Esophagus squamous epithelium (tissue), 4 donors: Measurements from ENCODE around the gene LRIG1.

Source experiments
- POLR2A ChIP-seq, 4 donors: fragments of 450-650 bp; IDR thresholded peaks; one replicate each; pipeline ENCODE4 v1.6.1; 2017; ENCODE audit warnings: antibody characterized with exemption in 4 of 4, mild to moderate bottlenecking in 4 of 4, moderate library complexity in 3 of 4
- TF ChIP-seq, protein P1 (sequence below), 6 experiments: fragments of 450-650 bp in 4 of 6; fragments of 200-600 bp in 2 of 6; sonication (generic) in 2 of 6; IDR thresholded peaks; one replicate each; pipeline ENCODE4 v1.5.1; 2016 to 2019; ENCODE audit warnings: antibody characterized with exemption in 6 of 6, mild to moderate bottlenecking in 4 of 6, moderate library complexity in 4 of 6

- TF ChIP-seq, protein P1, sequence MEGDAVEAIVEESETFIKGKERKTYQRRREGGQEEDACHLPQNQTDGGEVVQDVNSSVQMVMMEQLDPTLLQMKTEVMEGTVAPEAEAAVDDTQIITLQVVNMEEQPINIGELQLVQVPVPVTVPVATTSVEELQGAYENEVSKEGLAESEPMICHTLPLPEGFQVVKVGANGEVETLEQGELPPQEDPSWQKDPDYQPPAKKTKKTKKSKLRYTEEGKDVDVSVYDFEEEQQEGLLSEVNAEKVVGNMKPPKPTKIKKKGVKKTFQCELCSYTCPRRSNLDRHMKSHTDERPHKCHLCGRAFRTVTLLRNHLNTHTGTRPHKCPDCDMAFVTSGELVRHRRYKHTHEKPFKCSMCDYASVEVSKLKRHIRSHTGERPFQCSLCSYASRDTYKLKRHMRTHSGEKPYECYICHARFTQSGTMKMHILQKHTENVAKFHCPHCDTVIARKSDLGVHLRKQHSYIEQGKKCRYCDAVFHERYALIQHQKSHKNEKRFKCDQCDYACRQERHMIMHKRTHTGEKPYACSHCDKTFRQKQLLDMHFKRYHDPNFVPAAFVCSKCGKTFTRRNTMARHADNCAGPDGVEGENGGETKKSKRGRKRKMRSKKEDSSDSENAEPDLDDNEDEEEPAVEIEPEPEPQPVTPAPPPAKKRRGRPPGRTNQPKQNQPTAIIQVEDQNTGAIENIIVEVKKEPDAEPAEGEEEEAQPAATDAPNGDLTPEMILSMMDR (IDR thresholded peaks at IDR 0.05): no peak
- no peak for TF ChIP-seq POLR2A (IDR thresholded peaks at IDR 0.05)
These were observed 37.6 kb upstream of the LRIG1 start for GRCh38 chr3:66538390-66538789.
